Measurements from ENCODE around the gene SHISA4. TPM values are rescaled to one million over a fixed set of nuclear protein-coding genes. Genes with fewer than 3 reads are reported as not detected.

The SHISA4 gene
- total and polyA plus RNA-seq, 2 donors (not counting 3 experiments of a cell fraction or from before 2014, with no cell fraction given), result 25.6 to 78.2 TPM

GRCh38 chr1:201925981-201926645, 37.4 kb downstream of the SHISA4 start:
- H3K79me2 ChIP-seq (ENCODE audit: control insufficient read depth, insufficient read depth, low read length), result no peaks in the 10 kb centered on the region
- dilution Hi-C loops (cut with MboI; ENCODE audit: extremely low pct_ligation_motif_present, low sequenced_read_pairs), result no loop called here
- H3K4me2 ChIP-seq (ENCODE audit: insufficient read depth, low read length), result no peak overlapping the region
- ChIA-PET POLR2A (no interaction called here), CTCF (interaction anchor here (0.6 to 2.1 kb wide), 5 partner anchors 17 to 212 kb away, joined by 3 to 7 read pairs (median 4); partner anchors contain the start of gene LMOD1)
- no peak overlapping the region for H3K27ac ChIP-seq (ENCODE audit: insufficient read depth, low read depth, low read length)
- DNase-seq (ENCODE audit: low read depth, low spot score) (no peak), FAIRE-seq (no peak)
- intact Hi-C loops (cut with micrococcal nuclease), result no loop called here
- TF ChIP-seq FOS (IDR thresholded peaks at IDR 0.05; ENCODE audit: borderline replicate concordance, insufficient read depth, low read length) (no peak), POLR2AphosphoS5 (IDR thresholded peaks at IDR 0.05; ENCODE audit: insufficient read depth, low read depth, low read length) (no peak), GATA2 (IDR thresholded peaks at IDR 0.05; ENCODE audit: insufficient read depth, insufficient read length, low read depth, low read length) (no peak), CTCF (IDR thresholded peaks at IDR 0.05; ENCODE audit: extremely low read depth in 1 of 2, insufficient read depth in 1 of 2, low read depth in 1 of 2, low read length in 2 of 2) (no peak), POLR2A (IDR thresholded peaks at IDR 0.05; ENCODE audit: low read depth, low read length) (no peak)
- H3K9me3 ChIP-seq (replicated peaks; ENCODE audit: control insufficient read depth, insufficient read depth, low read length), result no peaks in the 10 kb centered on the region
- H4K20me1 ChIP-seq (replicated peaks; ENCODE audit: control insufficient read depth, extremely low read depth, insufficient read depth, low read length), result no peaks in the 10 kb centered on the region
- H3K9me1 ChIP-seq (replicated peaks; ENCODE audit: control insufficient read depth, extremely low read depth, insufficient read depth, low read length), result no peaks in the 10 kb centered on the region
- H3K9ac ChIP-seq (replicated peaks; ENCODE audit: extremely low read depth, insufficient read depth, low read length), result no peak overlapping the region
- no peak overlapping the region for H3K4me3 ChIP-seq (replicated peaks in 1 of 3; ENCODE audit: insufficient read depth in 1 of 3, low read depth in 1 of 3, low read length in 3 of 3)
- H3K27me3 ChIP-seq (ENCODE audit: control insufficient read depth in 2 of 2, insufficient read depth in 2 of 2, low read length in 2 of 2), result peaks cover 5 to 8% of the 10 kb centered on the region in 2 experiments
- H3K36me3 ChIP-seq (ENCODE audit: control insufficient read depth in 2 of 2, extremely low read depth in 1 of 2, insufficient read depth in 2 of 2, low read length in 2 of 2), result no peaks in the 10 kb centered on the region
- BruUV-seq (replicated peaks), result no TSS peak
- no peaks in the 10 kb centered on the region for H3K4me1 ChIP-seq (ENCODE audit: control insufficient read depth, extremely low read depth, insufficient read depth, low read length)
- no peak overlapping the region for H2AFZ ChIP-seq (ENCODE audit: low read depth, low read length)

GRCh38 chr1:201928266-201928665, 39.6 kb downstream of the SHISA4 start:
- Histone ChIP-seq H3K4me1 (ENCODE audit: control insufficient read depth, extremely low read depth, insufficient read depth, low read length) (no peaks in the 10 kb centered on the region), H3K27me3 (ENCODE audit: control insufficient read depth in 2 of 2, insufficient read depth in 2 of 2, low read length in 2 of 2) (peaks cover 8 to 11% of the 10 kb centered on the region in 2 experiments), H3K9me3 (replicated peaks; ENCODE audit: control insufficient read depth, insufficient read depth, low read length) (no peaks in the 10 kb centered on the region), H3K9me1 (replicated peaks; ENCODE audit: control insufficient read depth, extremely low read depth, insufficient read depth, low read length) (no peaks in the 10 kb centered on the region), H3K79me2 (ENCODE audit: control insufficient read depth, insufficient read depth, low read length) (no peaks in the 10 kb centered on the region), H3K36me3 (ENCODE audit: control insufficient read depth in 2 of 2, extremely low read depth in 1 of 2, insufficient read depth in 2 of 2, low read length in 2 of 2) (no peaks in the 10 kb centered on the region), H2AFZ (ENCODE audit: low read depth, low read length) (no peak overlapping the region), H3K9ac (replicated peaks; ENCODE audit: extremely low read depth, insufficient read depth, low read length) (no peak overlapping the region), H3K4me3 (replicated peaks in 1 of 3; ENCODE audit: insufficient read depth in 1 of 3, low read depth in 1 of 3, low read length in 3 of 3) (no peak overlapping the region), H4K20me1 (replicated peaks; ENCODE audit: control insufficient read depth, extremely low read depth, insufficient read depth, low read length) (no peaks in the 10 kb centered on the region), H3K27ac (ENCODE audit: insufficient read depth, low read depth, low read length) (no peak overlapping the region), H3K4me2 (ENCODE audit: insufficient read depth, low read length) (no peak overlapping the region)
- FAIRE-seq (no peak), DNase-seq (ENCODE audit: low read depth, low spot score) (no peak)
- no TSS peak for BruUV-seq (replicated peaks)
- dilution Hi-C loops (cut with MboI; ENCODE audit: extremely low pct_ligation_motif_present, low sequenced_read_pairs), result no loop called here
- TF ChIP-seq MYC (IDR thresholded peaks at IDR 0.05; ENCODE audit: low read depth, low read length) (no peak), FOS (IDR thresholded peaks at IDR 0.05; ENCODE audit: borderline replicate concordance, insufficient read depth, low read length) (no peak), POLR2A (IDR thresholded peaks at IDR 0.05; ENCODE audit: low read depth, low read length) (no peak), JUN (IDR thresholded peaks at IDR 0.05; ENCODE audit: borderline replicate concordance, insufficient read depth, insufficient read length, low read depth) (no peak), MAX (IDR thresholded peaks at IDR 0.05; ENCODE audit: insufficient read depth, insufficient read length) (no peak), POLR2AphosphoS5 (IDR thresholded peaks at IDR 0.05; ENCODE audit: insufficient read depth, low read depth, low read length) (no peak), CTCF (IDR thresholded peaks at IDR 0.05; ENCODE audit: extremely low read depth in 1 of 2, insufficient read depth in 1 of 2, low read depth in 1 of 2, low read length in 2 of 2) (no peak)
- CTCF ChIA-PET, result interaction anchor here (0.9 kb wide), 1 partner anchor 33 kb away, joined by 3 read pairs; no protein-coding TSS in a partner anchor
- intact Hi-C loops (cut with micrococcal nuclease), result no loop called here
- POLR2A ChIA-PET, result no interaction called here
